GM20000 (cell line): ENCODE data around the gene UACA.

Source experiments
- DNase-seq: peaks from one replicate; pipeline ENCODE4 v3.0.0; 2012; ENCODE audit warnings: low spot score
- CTCF ChIP-seq: IDR thresholded peaks from 2 replicates; pipeline ENCODE4 v1.5.1; 2012; ENCODE audit warnings: mild to moderate bottlenecking, control low read depth; ENCODE audit errors: extremely low read depth, missing control alignments

Gene UACA

GRCh38 chr15:70633991-70634390, 129.4 kb downstream of the UACA start:
- no peak for TF ChIP-seq CTCF
- no peak for DNase-seq

DNA sequence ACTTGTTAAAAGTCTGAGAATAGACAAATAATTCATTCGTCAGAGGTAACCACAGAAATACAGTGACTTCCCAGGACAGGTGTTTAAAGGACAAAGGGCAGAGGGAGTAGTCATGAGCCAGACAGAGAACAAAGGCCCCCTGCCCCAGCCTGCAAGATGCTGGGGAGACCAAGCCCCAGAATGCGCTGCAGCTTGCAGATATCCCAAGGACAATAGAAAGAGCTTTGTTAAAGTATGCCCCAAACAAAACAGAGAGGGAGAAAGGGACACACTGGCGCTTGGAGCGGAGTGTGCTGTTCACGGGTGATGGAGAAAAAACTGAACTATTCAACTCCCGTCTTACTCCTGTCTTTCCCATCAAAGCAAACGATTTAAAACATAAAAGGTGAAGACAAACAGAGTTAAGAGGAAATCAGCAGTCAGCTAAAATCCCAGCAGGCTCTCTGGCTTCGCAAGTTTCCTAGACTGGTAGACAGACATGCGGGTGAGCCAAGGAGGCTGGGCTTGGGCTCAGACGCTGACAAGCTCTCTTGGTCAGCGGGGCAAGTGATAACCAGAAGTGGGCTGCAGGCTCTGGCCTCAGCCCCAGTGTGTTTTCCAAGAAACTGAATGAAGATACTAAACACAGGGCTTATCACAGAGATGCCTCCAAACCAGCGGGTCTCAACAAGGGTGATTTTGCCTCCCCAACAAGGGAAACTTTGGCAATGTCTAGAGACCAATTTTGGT, 130.1 kb downstream of the UACA start:
- no peak for TF ChIP-seq CTCF
- no peak for DNase-seq

GRCh38 chr15:70632491-70633102, 130.8 kb downstream of the UACA start:
- no peak for DNase-seq
- no peak for TF ChIP-seq CTCF

DNA sequence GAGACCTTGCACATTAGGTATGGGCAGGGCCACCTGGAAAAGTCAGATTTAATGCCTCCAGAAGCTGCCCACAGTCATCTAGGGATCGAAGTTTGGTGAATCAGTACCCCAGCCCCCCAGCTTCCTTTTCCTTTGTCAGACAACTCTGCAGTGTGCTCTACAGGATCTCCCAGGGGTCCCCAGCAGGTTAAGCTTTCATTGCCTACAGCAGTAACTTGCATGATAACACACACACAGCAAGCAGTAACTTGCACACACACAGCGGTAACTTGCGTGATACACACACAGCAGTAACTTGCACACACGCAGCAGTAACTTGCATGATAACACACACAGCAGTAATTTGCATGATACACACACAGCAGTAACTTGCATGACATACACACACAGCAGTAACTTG, 131.3 kb downstream of the UACA start:
- DNase-seq, result no peak
- no peak for TF ChIP-seq CTCF

- no peak for DNase-seq
- TF ChIP-seq CTCF, result no peak
Measured at GRCh38 chr15:70629735-70630273, 133.6 kb downstream of the UACA start.

- DNase-seq, result no peak
- TF ChIP-seq CTCF, result no peak
Measured at GRCh38 chr15:70628549-70628896, 134.8 kb downstream of the UACA start.

- no peak for DNase-seq
- TF ChIP-seq CTCF, result no peak
Measured at GRCh38 chr15:70627734-70628548, 135.4 kb downstream of the UACA start.
